Subcutaneous abdominal adipose tissue (tissue), 5 donors: ENCODE measurements around the gene CP.

Experiments
- H3K27ac ChIP-seq: one replicate; pipeline ENCODE4 v1.7.0; 2013; ENCODE audit warnings: low read depth, mild to moderate bottlenecking, inconsistent platforms, low read length, moderate library complexity
- H3K27me3 ChIP-seq, 5 donors: one replicate each; pipeline ENCODE4 v1.7.0; 2013; ENCODE audit warnings: low read length in 5 of 5, inconsistent platforms in 1 of 5; ENCODE audit not compliant: control insufficient read depth in 5 of 5, insufficient read depth in 4 of 5
- H3K36me3 ChIP-seq, 5 donors: one replicate each; pipeline ENCODE4 v1.7.0; 2013; ENCODE audit warnings: low read length in 5 of 5; ENCODE audit not compliant: control insufficient read depth in 5 of 5, insufficient read depth in 5 of 5
- H3K4me1 ChIP-seq, 5 donors: one replicate each; pipeline ENCODE4 v1.7.0; 2013; ENCODE audit warnings: low read length in 5 of 5, mild to moderate bottlenecking in 3 of 5, moderate library complexity in 1 of 5; ENCODE audit not compliant: control insufficient read depth in 5 of 5, insufficient read depth in 5 of 5
- H3K4me3 ChIP-seq, 5 donors: one replicate each; pipeline ENCODE4 v1.7.0; 2013; ENCODE audit warnings: low read length in 5 of 5, low read depth in 1 of 5
- H3K9ac ChIP-seq, 5 donors: one replicate each; pipeline ENCODE4 v1.7.0; 2013; ENCODE audit warnings: low read length in 5 of 5, mild to moderate bottlenecking in 4 of 5, moderate library complexity in 3 of 5
- H3K9me3 ChIP-seq, 5 donors: one replicate each; pipeline ENCODE4 v1.7.0; 2013; ENCODE audit warnings: low read length in 5 of 5; ENCODE audit not compliant: control insufficient read depth in 5 of 5
- donor health status: healthy.
- donor health status: healthy.
- donor health status: healthy.
- donor health status: healthy.
- donor health status: healthy.

The CP gene

GRCh38 chr3:149221783-149222517, at the start of gene CP:
TSS of gene CP (minus strand) at chr3:149221829. CDS start at chr3:149221792, 37 bp downstream.
- no peaks in the 10 kb centered on the region for H3K27me3 ChIP-seq
- peaks cover 3 to 11% (median 8%) of the 10 kb centered on the region in 5 donors for H3K4me1 ChIP-seq
- H3K9me3 ChIP-seq: no peaks in the 10 kb centered on the region
- peak within 1 kb of the TSS in 1 of 5 donors; percentile 24 for H3K4me3 ChIP-seq
- H3K36me3 ChIP-seq: no peaks in the 10 kb centered on the region
- H3K9ac ChIP-seq: no peak within 1 kb of the TSS
- H3K27ac ChIP-seq: no peak within 1 kb of the TSS

GRCh38 chr3:149270180-149270579, 48.6 kb upstream of the CP start:
- H3K27me3 ChIP-seq: no peaks in the 10 kb centered on the region
- peaks cover 0 to 17% (median 0%) of the 10 kb centered on the region in 5 donors for H3K4me1 ChIP-seq
- no peaks in the 10 kb centered on the region for H3K36me3 ChIP-seq
- H3K9ac ChIP-seq: no peak overlapping the region
- H3K27ac ChIP-seq: no peak overlapping the region
- no peaks in the 10 kb centered on the region for H3K9me3 ChIP-seq
- no peak overlapping the region for H3K4me3 ChIP-seq

- Histone ChIP-seq H3K36me3 (no peaks in the 10 kb centered on the region), H3K4me1 (peaks cover 0 to 12% (median 0%) of the 10 kb centered on the region in 5 donors), H3K27me3 (no peaks in the 10 kb centered on the region), H3K27ac (no peak overlapping the region), H3K9ac (no peak overlapping the region), H3K9me3 (no peaks in the 10 kb centered on the region), H3K4me3 (no peak overlapping the region)
Measured at GRCh38 chr3:149269687-149270086, 48.1 kb upstream of the CP start.

GRCh38 chr3:149267565-149267964, 45.9 kb upstream of the CP start:
- Histone ChIP-seq H3K27ac (no peak overlapping the region), H3K4me1 (peaks cover 0 to 3% (median 0%) of the 10 kb centered on the region in 5 donors), H3K36me3 (no peaks in the 10 kb centered on the region), H3K27me3 (no peaks in the 10 kb centered on the region), H3K9me3 (no peaks in the 10 kb centered on the region), H3K4me3 (no peak overlapping the region), H3K9ac (no peak overlapping the region)

GRCh38 chr3:149266736-149267135, 45.1 kb upstream of the CP start:
- Histone ChIP-seq H3K27ac (no peak overlapping the region), H3K4me3 (no peak overlapping the region), H3K9ac (no peak overlapping the region), H3K27me3 (no peaks in the 10 kb centered on the region), H3K4me1 (peaks cover 0 to 3% (median 0%) of the 10 kb centered on the region in 5 donors), H3K9me3 (no peaks in the 10 kb centered on the region), H3K36me3 (no peaks in the 10 kb centered on the region)

- no peak overlapping the region for H3K27ac ChIP-seq
- no peak overlapping the region for H3K4me3 ChIP-seq
- H3K4me1 ChIP-seq: no peaks in the 10 kb centered on the region
- no peak overlapping the region for H3K9ac ChIP-seq
- H3K36me3 ChIP-seq: no peaks in the 10 kb centered on the region
- H3K27me3 ChIP-seq: no peaks in the 10 kb centered on the region
- no peaks in the 10 kb centered on the region for H3K9me3 ChIP-seq
Measured at GRCh38 chr3:149263856-149264255, 42.2 kb upstream of the CP start.

GRCh38 chr3:149258714-149259113, 37.1 kb upstream of the CP start:
- no peaks in the 10 kb centered on the region for H3K9me3 ChIP-seq
- no peaks in the 10 kb centered on the region for H3K4me1 ChIP-seq
- no peaks in the 10 kb centered on the region for H3K36me3 ChIP-seq
- H3K9ac ChIP-seq: no peak overlapping the region
- no peak overlapping the region for H3K27ac ChIP-seq
- H3K4me3 ChIP-seq: no peak overlapping the region
- H3K27me3 ChIP-seq: no peaks in the 10 kb centered on the region

- no peak overlapping the region for H3K9ac ChIP-seq
- no peaks in the 10 kb centered on the region for H3K9me3 ChIP-seq
Measured at GRCh38 chr3:149258298-149258697, 36.7 kb upstream of the CP start.

GRCh38 chr3:149252272-149252671, 30.6 kb upstream of the CP start:
- Histone ChIP-seq H3K9me3 (no peaks in the 10 kb centered on the region), H3K4me3 (no peak overlapping the region), H3K9ac (no peak overlapping the region), H3K27ac (no peak overlapping the region), H3K4me1 (no peaks in the 10 kb centered on the region), H3K27me3 (no peaks in the 10 kb centered on the region), H3K36me3 (no peaks in the 10 kb centered on the region)

More at GRCh38 chr3:149258298-149258697, 36.7 kb upstream of the CP start:
- Histone ChIP-seq H3K27ac (no peak overlapping the region), H3K36me3 (no peaks in the 10 kb centered on the region), H3K4me3 (no peak overlapping the region), H3K4me1 (no peaks in the 10 kb centered on the region), H3K27me3 (no peaks in the 10 kb centered on the region)

GRCh38 chr3:149251186-149251585, 29.6 kb upstream of the CP start:
- H3K27me3 ChIP-seq: no peaks in the 10 kb centered on the region
- no peaks in the 10 kb centered on the region for H3K9me3 ChIP-seq
- no peak overlapping the region for H3K27ac ChIP-seq

More at GRCh38 chr3:149251186-149251585, 29.6 kb upstream of the CP start:
- Histone ChIP-seq H3K36me3 (no peaks in the 10 kb centered on the region), H3K4me3 (no peak overlapping the region), H3K9ac (no peak overlapping the region), H3K4me1 (peaks cover 0 to 8% (median under 1%) of the 10 kb centered on the region in 5 donors)
